Stomach (tissue), 9 donors: Measurements from ENCODE around the gene ADCY5. TPM values are rescaled to one million over a fixed set of nuclear protein-coding genes. Genes with fewer than 3 reads are reported as not detected.

Source experiments
- DNase-seq, 2 donors: peaks; one replicate each; pipeline versions ENCODE4 v3.0.0 to v3.0.0-alpha.2; 2013 to 2019
- H3K27ac ChIP-seq, 5 donors: fragments of 200-600 bp in 4 of 5; sonication (generic) in 4 of 5; one replicate each; pipeline ENCODE4 v1.5.1; 2013 to 2019; ENCODE audit warnings: mild to moderate bottlenecking in 1 of 5, moderate library complexity in 1 of 5
- H3K27me3 ChIP-seq, 3 donors: fragments of 200-600 bp; sonication (generic); one replicate each; pipeline ENCODE4 v1.5.1; 2017 to 2019; ENCODE audit warnings: mixed run types in 1 of 3
- H3K36me3 ChIP-seq, 4 donors: fragments of 200-600 bp; sonication (generic); 1 replicate in 3 of 4; 2 replicates in 1 of 4; pipeline ENCODE4 v1.5.1; 2016 to 2019
- H3K4me1 ChIP-seq, 4 donors: fragments of 200-600 bp; sonication (generic); one replicate each; pipeline ENCODE4 v1.5.1; 2016 to 2019
- H3K4me3 ChIP-seq, 4 donors: fragments of 200-600 bp; sonication (generic) in 3 of 4; one replicate each; pipeline ENCODE4 v1.5.1; 2016 to 2019; ENCODE audit warnings: mild to moderate bottlenecking in 1 of 4
- H3K9me3 ChIP-seq, 4 donors: fragments of 200-600 bp; sonication (generic); one replicate each; pipeline ENCODE4 v1.5.1; 2016 to 2019
- CTCF ChIP-seq, 7 experiments: fragments of 450-650 bp in 4 of 7; fragments of 200-600 bp in 3 of 7; sonication (generic) in 3 of 7; IDR thresholded peaks; one replicate each; pipeline ENCODE4 v1.5.1; 2016 to 2019; ENCODE audit warnings: antibody characterized with exemption in 7 of 7, control low read depth in 2 of 7, mild to moderate bottlenecking in 1 of 7
- EP300 ChIP-seq: sonication (generic); formaldehyde crosslinking; IDR thresholded peaks from one replicate; pipeline ENCODE4 v1.6.1; 2017; ENCODE audit warnings: antibody characterized with exemption
- POLR2A ChIP-seq, 4 donors: fragments of 450-650 bp; IDR thresholded peaks; one replicate each; pipeline ENCODE4 v1.6.1; 2016; ENCODE audit warnings: antibody characterized with exemption in 4 of 4, control low read depth in 2 of 4, mild to moderate bottlenecking in 1 of 4, moderate library complexity in 1 of 4
- POLR2AphosphoS5 ChIP-seq, 3 donors: sonication (generic); formaldehyde crosslinking; IDR thresholded peaks; one replicate each; pipeline ENCODE4 v1.6.1; 2016; ENCODE audit warnings: antibody characterized with exemption in 3 of 3
- WGBS, 5 donors: extraction: QIAGEN DNeasy Blood & Tissue Kit in 3 of 5; methylation state at CpG; one replicate each; pipeline versions ENCODE4 v1.1.5 to v1.1.7; 2013 to 2018; 5-methylcytosine and 5-hydroxymethylcytosine counted together
- intact Hi-C: fragments of 100-400 bp; cut with DNase I; formaldehyde crosslinking; loops from one replicate; pipeline ENCODE4 v1.15.1; 2023; ENCODE audit warnings: low total_unique reads
- polyA plus RNA-seq, 3 donors: library from polyadenylated mRNA; stranded (reverse); fragments of 200-250 nt; gene quantifications; one replicate each; pipeline ENCODE4 v1.2.3, GENCODE V29; 2013
- total RNA-seq, 5 donors: library from RNA; depleted of rRNA; stranded (reverse); fragments of >200 nt; gene quantifications; one replicate each; pipeline versions ENCODE4 v1.1.0 to v1.2.3, GENCODE V29; 2014 to 2016
- donor health status: healthy with polysubstance abuse.
- donor health status: Bipolar disorder and iron deficiency.
- donor health status: healthy.

Gene ADCY5
- total and polyA plus RNA-seq, 8 donors = 1.8 to 79.9 (median 16.3) TPM

DNA sequence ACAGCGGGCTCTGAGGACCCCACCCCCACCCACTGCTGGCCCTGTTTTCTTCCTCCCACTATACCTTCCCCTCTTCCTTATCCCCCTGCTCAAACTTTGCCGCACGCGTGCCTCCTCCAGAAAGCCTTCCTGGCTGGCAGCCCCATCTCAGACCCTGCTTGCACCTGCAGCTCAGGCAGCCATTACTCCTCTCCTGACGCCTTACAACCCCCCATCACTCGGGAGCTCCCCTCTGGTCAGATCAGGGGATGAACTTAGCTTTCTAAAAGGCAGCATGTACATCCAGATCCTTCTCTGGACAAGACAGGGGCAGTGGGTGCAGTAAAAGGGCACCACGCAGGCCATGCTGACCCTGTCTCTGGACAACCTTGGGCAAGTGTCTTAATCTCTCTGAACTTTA is 152.6 kb downstream of the ADCY5 start:
- TF ChIP-seq CTCF (IDR thresholded peaks at IDR 0.05) (no peak), POLR2A (IDR thresholded peaks at IDR 0.05) (no peak), EP300 (no peak), POLR2AphosphoS5 (IDR thresholded peaks at IDR 0.05) (no peak)
- Histone ChIP-seq H3K9me3 (no peaks in the 10 kb centered on the region), H3K36me3 (peaks cover 0 to 85% (median 38%) of the 10 kb centered on the region in 4 donors), H3K27me3 (peaks cover 0 to 9% (median 0%) of the 10 kb centered on the region in 3 donors), H3K4me3 (no peak overlapping the region), H3K4me1 (no peaks in the 10 kb centered on the region), H3K27ac (no peak overlapping the region)
- no peak for DNase-seq
- intact Hi-C loops = no loop called here
- 77 to 86% (median 84%) methylated on average over 6 to 7 of the region's 7 CpGs for WGBS, 5 donors

GRCh38 chr3:123295901-123296250 is 153.0 kb downstream of the ADCY5 start:
- DNase-seq = no peak
- Histone ChIP-seq H3K4me1 (no peaks in the 10 kb centered on the region), H3K27ac (no peak overlapping the region), H3K4me3 (no peak overlapping the region), H3K36me3 (peaks cover 0 to 87% (median 38%) of the 10 kb centered on the region in 4 donors), H3K9me3 (no peaks in the 10 kb centered on the region), H3K27me3 (peaks cover 0 to 9% (median 0%) of the 10 kb centered on the region in 3 donors)
- TF ChIP-seq POLR2A (IDR thresholded peaks at IDR 0.05) (no peak), CTCF (IDR thresholded peaks at IDR 0.05) (no peak), EP300 (no peak), POLR2AphosphoS5 (IDR thresholded peaks at IDR 0.05) (no peak)
- intact Hi-C loops = no loop called here
- WGBS, 5 donors = 67 to 74% (median 70%) methylated on average over 8 to 10 of the region's 11 CpGs

GRCh38 chr3:123295171-123295900 is 153.6 kb downstream of the ADCY5 start:
- TF ChIP-seq POLR2AphosphoS5 (IDR thresholded peaks at IDR 0.05) (no peak), CTCF (IDR thresholded peaks at IDR 0.05) (no peak)
- no peaks in the 10 kb centered on the region for H3K9me3 ChIP-seq
- H3K4me3 ChIP-seq = no peak overlapping the region
- intact Hi-C loops = no loop called here
- no peak for DNase-seq
- H3K4me1 ChIP-seq = no peaks in the 10 kb centered on the region
- H3K27me3 ChIP-seq = peaks cover 0 to 9% (median 0%) of the 10 kb centered on the region in 3 donors
- H3K27ac ChIP-seq = no peak overlapping the region
- H3K36me3 ChIP-seq = peaks cover 0 to 88% (median 38%) of the 10 kb centered on the region in 4 donors
- WGBS, 5 donors = 50 to 63% (median 59%) methylated on average over 4 to 7 of the region's 7 CpGs

GRCh38 chr3:123294296-123294938 is 154.5 kb downstream of the ADCY5 start:
- peaks cover 0 to 9% (median 0%) of the 10 kb centered on the region in 3 donors for H3K27me3 ChIP-seq
- no peak for TF ChIP-seq POLR2AphosphoS5 (IDR thresholded peaks at IDR 0.05)
- no peak for TF ChIP-seq POLR2A (IDR thresholded peaks at IDR 0.05)
- no peak for TF ChIP-seq EP300
- no peak for TF ChIP-seq CTCF (IDR thresholded peaks at IDR 0.05)
- no peak overlapping the region for H3K27ac ChIP-seq
- DNase-seq = no peak
- no peak overlapping the region for H3K4me3 ChIP-seq
- no peaks in the 10 kb centered on the region for H3K4me1 ChIP-seq
- 90 to 95% (median 92%) methylated on average over 12 to 13 of the region's 13 CpGs for WGBS, 5 donors
- intact Hi-C loops = no loop called here
- H3K9me3 ChIP-seq = no peaks in the 10 kb centered on the region
- peaks cover 0 to 88% (median 38%) of the 10 kb centered on the region in 4 donors for H3K36me3 ChIP-seq
